Ramos (cell line): ENCODE measurements around the gene ACTN3.
"Not testable (repeated sequence)": the region's sequence is repeated elsewhere in the genome, so short reads cannot be mapped to it uniquely, and the experiment has no call there.

Source experiments
- in situ Hi-C: fragments of 300-500 bp; cut with MboI; formaldehyde crosslinking; loops from one replicate; pipeline ENCODE4 v1.14.3; 2022; ENCODE audit warnings: low sequenced_read_pairs; ENCODE audit not compliant: unreplicated experiment

The ACTN3 gene

GRCh38 chr11:66592457-66593302 is 46.0 kb downstream of the ACTN3 start, which contains the start of the genes CCDC87 and CCS:
CCDC87 (minus strand) TSS chr11:66593063; CDS start chr11:66593015, 48 bp downstream.
CCS (plus strand) TSS chr11:66593185; CDS start chr11:66593262, 77 bp downstream.
- in situ Hi-C loops, result no loop called here

- in situ Hi-C loops, result no loop called here
These were observed 46.6 kb downstream of the ACTN3 start for GRCh38 chr11:66593303-66593635.

GRCh38 chr11:66593650-66594049 is 46.9 kb downstream of the ACTN3 start:
- in situ Hi-C loops, result no loop called here

- in situ Hi-C loops, result no loop called here
These were observed 48.7 kb downstream of the ACTN3 start for GRCh38 chr11:66595245-66595904.

GRCh38 chr11:66598993-66599392 is 52.3 kb downstream of the ACTN3 start:
- in situ Hi-C loops, result no loop called here

- in situ Hi-C loops, result no loop called here
These were observed 53.5 kb downstream of the ACTN3 start for GRCh38 chr11:66600219-66600618.

- in situ Hi-C loops, result no loop called here
These were observed 54.0 kb downstream of the ACTN3 start for GRCh38 chr11:66600631-66601233.

- in situ Hi-C loops, result no loop called here
These were observed 56.4 kb downstream of the ACTN3 start for GRCh38 chr11:66603072-66603471.

GRCh38 chr11:66604155-66604554 is 57.5 kb downstream of the ACTN3 start:
- in situ Hi-C loops, result no loop called here

GRCh38 chr11:66606608-66607007 is 59.9 kb downstream of the ACTN3 start:
- in situ Hi-C loops, result not testable (repeated sequence)

GRCh38 chr11:66607126-66607834 is 60.6 kb downstream of the ACTN3 start:
- in situ Hi-C loops, result no loop called here

- in situ Hi-C loops, result no loop called here
These were observed 63.3 kb downstream of the ACTN3 start for GRCh38 chr11:66609721-66610617.

GRCh38 chr11:66612458-66612857 is 65.8 kb downstream of the ACTN3 start:
- in situ Hi-C loops, result no loop called here
